WERI-Rb-1 (cell line): ENCODE results near the gene PIAS4.

ENCODE experiments used
- DNase-seq: peaks from one replicate; pipeline ENCODE4 v3.0.0-alpha.2; 2020
- H3K27ac ChIP-seq: fragments of 250-450 bp; sonication (Bioruptor Pico); 2 replicates; pipeline ENCODE4 v1.5.1; 2020; ENCODE audit warnings: mild to moderate bottlenecking, moderate library complexity
- H3K27me3 ChIP-seq: fragments of 250-450 bp; sonication (Bioruptor Pico); 2 replicates; pipeline ENCODE4 v1.5.1; 2021; ENCODE audit warnings: mild to moderate bottlenecking, low read depth, moderate library complexity; ENCODE audit not compliant: insufficient read depth, severe bottlenecking
- H3K36me3 ChIP-seq: fragments of 250-450 bp; sonication (Bioruptor Pico); 2 replicates; pipeline ENCODE4 v1.5.1; 2020; ENCODE audit warnings: mild to moderate bottlenecking, moderate library complexity
- H3K4me3 ChIP-seq: 2 replicates; pipeline ENCODE4 v1.5.1; 2011; ENCODE audit warnings: low read depth, mild to moderate bottlenecking, control low read depth, low read length
- H3K9me3 ChIP-seq: fragments of 250-450 bp; sonication (Bioruptor Pico); 2 replicates; pipeline ENCODE4 v1.5.1; 2021; ENCODE audit warnings: mild to moderate bottlenecking, moderate library complexity; ENCODE audit not compliant: severe bottlenecking
- TF ChIP-seq, protein P1 (sequence below): IDR thresholded peaks from 2 replicates; pipeline ENCODE4 v1.5.1; 2011; ENCODE audit warnings: low read depth, mild to moderate bottlenecking, control low read depth, inconsistent platforms, low read length

The PIAS4 gene

GRCh38 chr19:4057931-4058692, 50.6 kb downstream of the PIAS4 start:
- no peaks in the 10 kb centered on the region for H3K27me3 ChIP-seq
- H3K9me3 ChIP-seq: no peaks in the 10 kb centered on the region
- peaks cover 64% of the 10 kb centered on the region for H3K36me3 ChIP-seq
- peak overlapping the region; percentile 98 for H3K27ac ChIP-seq
- peak overlapping the region; percentile 40 for H3K4me3 ChIP-seq
- peak; percentile 78 for DNase-seq
- TF ChIP-seq, protein P1, sequence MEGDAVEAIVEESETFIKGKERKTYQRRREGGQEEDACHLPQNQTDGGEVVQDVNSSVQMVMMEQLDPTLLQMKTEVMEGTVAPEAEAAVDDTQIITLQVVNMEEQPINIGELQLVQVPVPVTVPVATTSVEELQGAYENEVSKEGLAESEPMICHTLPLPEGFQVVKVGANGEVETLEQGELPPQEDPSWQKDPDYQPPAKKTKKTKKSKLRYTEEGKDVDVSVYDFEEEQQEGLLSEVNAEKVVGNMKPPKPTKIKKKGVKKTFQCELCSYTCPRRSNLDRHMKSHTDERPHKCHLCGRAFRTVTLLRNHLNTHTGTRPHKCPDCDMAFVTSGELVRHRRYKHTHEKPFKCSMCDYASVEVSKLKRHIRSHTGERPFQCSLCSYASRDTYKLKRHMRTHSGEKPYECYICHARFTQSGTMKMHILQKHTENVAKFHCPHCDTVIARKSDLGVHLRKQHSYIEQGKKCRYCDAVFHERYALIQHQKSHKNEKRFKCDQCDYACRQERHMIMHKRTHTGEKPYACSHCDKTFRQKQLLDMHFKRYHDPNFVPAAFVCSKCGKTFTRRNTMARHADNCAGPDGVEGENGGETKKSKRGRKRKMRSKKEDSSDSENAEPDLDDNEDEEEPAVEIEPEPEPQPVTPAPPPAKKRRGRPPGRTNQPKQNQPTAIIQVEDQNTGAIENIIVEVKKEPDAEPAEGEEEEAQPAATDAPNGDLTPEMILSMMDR: no peak

DNA sequence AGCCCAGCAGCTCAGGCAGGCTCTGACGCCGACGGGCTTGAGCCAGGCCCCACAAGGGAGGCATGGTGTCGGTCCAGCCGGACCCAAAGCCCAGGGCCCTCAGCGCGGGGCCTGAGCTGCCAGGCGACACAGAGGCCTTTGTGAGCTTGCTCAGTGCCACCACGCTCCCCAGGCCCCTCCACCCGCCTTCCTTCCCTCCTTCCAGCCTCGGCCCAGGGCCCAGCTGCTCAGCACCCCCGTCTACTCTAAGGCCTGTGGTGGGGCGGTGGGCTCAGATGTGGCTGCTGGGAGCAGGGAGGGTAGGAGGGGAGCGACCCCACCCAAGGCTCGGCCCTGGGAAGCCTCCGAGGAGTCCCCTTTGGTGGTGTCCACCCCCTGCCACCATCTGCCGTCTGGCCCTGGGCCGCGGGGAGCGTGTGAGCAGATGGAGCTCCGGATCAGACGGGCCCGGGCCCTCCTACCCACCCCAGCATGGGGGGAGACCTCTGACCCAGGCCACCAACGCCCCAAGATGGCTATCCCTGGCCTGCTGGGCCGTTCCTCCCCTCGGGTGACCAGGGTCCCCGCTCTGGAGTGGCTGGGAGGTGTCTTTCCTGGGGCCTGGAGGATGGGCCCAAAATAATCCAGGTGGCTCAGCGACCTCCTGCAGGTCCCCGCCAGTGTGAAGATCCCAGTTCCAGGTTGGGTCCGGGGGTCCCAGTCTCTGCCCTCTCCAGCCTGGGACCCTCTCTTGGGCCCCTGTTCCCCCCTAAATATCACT, 51.3 kb downstream of the PIAS4 start:
- H3K36me3 ChIP-seq: peaks cover 61% of the 10 kb centered on the region
- peak overlapping the region; percentile 98 for H3K27ac ChIP-seq
- DNase-seq: peak; percentile 95
- H3K27me3 ChIP-seq: no peaks in the 10 kb centered on the region
- H3K9me3 ChIP-seq: no peaks in the 10 kb centered on the region
- TF ChIP-seq, protein P1: no peak
- peak overlapping the region; percentile 40 for H3K4me3 ChIP-seq

GRCh38 chr19:4059453-4059871, 51.9 kb downstream of the PIAS4 start:
- DNase-seq: no peak
- TF ChIP-seq, protein P1: no peak
- Histone ChIP-seq H3K27me3 (no peaks in the 10 kb centered on the region), H3K36me3 (peaks cover 58% of the 10 kb centered on the region), H3K27ac (peak overlapping the region; percentile 98), H3K9me3 (no peaks in the 10 kb centered on the region), H3K4me3 (no peak overlapping the region)

GRCh38 chr19:4059891-4060620, 52.5 kb downstream of the PIAS4 start:
- peaks cover 56% of the 10 kb centered on the region for H3K36me3 ChIP-seq
- TF ChIP-seq, protein P1: no peak
- peak overlapping the region; percentile 98 for H3K27ac ChIP-seq
- no peak overlapping the region for H3K4me3 ChIP-seq
- no peaks in the 10 kb centered on the region for H3K9me3 ChIP-seq
- DNase-seq: no peak
- H3K27me3 ChIP-seq: no peaks in the 10 kb centered on the region

DNA sequence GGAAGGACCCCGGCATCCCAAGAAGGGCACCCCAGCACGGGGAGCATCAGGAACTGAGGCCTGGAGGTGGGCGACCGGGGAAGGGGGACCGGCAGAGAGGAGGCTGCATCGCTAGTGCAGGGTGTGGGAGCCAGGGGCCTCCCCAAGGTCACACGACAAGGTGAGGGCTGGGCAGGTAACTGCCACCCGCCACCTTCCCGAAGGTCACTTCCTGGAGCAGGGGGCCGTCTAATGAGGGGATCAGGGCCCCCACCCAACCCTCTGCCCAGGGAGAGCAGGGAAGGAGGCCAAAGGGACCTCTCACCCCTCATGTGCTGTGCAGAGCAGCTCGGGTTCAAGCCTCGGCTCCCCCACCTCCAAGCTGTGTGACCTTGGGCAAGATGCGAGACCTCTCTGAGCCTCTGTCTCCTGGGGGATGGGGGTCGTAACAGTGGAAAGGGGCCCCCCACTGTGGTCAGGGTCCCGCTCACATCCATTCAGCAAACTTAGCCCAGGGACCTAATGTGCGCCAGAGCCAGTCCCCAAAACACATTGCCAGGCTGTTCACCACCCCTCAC, 53.2 kb downstream of the PIAS4 start:
- Histone ChIP-seq H3K27me3 (no peaks in the 10 kb centered on the region), H3K4me3 (no peak overlapping the region), H3K9me3 (no peaks in the 10 kb centered on the region), H3K36me3 (peaks cover 50% of the 10 kb centered on the region), H3K27ac (peak overlapping the region; percentile 98)
- TF ChIP-seq, protein P1: no peak
- DNase-seq: no peak
